ENCODE results near the gene UBAC1. TPM values are rescaled to one million over a fixed set of nuclear protein-coding genes. Genes with fewer than 3 reads are reported as not detected.

The UBAC1 gene
- total RNA-seq, 1 donor from 2014 or later = 25.5 TPM

DNA sequence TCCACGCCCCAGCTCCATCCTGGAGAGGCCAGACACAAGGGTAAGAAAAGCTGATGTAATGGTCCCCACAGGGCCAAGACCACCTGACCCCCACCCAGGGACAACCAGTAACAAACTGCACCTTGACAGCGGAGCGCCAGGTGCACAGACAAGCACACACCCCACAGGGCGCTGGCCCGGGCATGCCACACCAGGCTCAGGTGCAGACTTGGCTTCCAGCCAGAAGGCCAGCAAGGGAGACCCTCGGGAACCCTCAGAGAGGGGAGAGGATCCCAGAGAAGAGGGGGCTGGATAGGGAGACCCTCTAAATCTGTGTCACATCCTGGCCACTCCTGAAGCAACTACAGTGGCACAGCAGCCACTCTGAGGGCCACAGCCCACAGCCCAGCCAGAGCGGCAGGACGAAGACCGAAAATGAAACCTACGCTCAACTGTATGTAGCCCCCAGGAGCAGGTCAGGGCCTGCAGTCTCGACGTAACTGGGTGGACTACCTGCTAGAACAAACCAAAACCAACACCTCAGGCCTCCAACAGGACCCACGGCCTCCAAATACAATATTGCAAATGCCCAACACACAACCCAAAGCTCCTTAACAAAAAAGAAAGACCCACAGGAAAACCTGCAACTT, 72.3 kb downstream of the UBAC1 start:
- POLR2A ChIA-PET = no interaction called here
- intact Hi-C loops (cut with micrococcal nuclease) = no loop called here
- DNase-seq = no peak
- Mint-ChIP-seq H3K4me3 (no peak overlapping the region), H3K27ac (no peak overlapping the region), H3K36me3 (ENCODE audit: low read depth) (no peaks in the 10 kb centered on the region), H3K4me1 (peaks cover 53% of the 10 kb centered on the region), H3K27me3 (no peaks in the 10 kb centered on the region), H3K9me3 (no peaks in the 10 kb centered on the region)
- CTCF ChIA-PET = interaction anchor here (0.9 to 1.2 kb wide), 2 partner anchors 78 to 233 kb away, joined by 3 to 4 read pairs; no protein-coding TSS in a partner anchor
- ATAC-seq (ENCODE audit: low read depth) = no peak
- TF ChIP-seq CTCF (IDR thresholded peaks at IDR 0.05) = no peak

GRCh38 chr9:135888126-135888765, 72.9 kb downstream of the UBAC1 start:
- DNase-seq = no peak
- intact Hi-C loops (cut with micrococcal nuclease) = no loop called here

DNA sequence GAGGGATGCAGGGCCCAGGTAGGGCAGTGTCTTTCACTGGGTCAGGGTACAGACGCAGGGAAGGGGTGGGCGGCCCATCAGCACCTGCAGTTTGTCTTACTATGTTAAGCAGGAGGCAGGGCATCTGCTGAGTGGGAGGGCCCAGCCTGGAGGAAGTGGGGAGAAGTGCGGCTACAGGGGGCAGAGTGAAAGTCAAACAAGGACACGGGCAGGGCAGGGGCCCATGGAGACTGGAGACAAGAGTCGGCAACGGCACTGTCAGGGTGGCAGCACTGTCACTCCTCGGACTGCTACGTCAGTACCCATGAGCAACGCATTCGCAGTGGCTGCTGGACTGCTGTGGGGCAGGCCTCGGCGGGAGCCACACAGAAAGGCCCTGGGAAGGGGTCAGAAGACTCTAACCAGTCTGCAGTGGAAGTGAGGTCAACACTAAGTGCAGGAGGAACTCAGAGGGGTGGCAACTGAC, 73.6 kb downstream of the UBAC1 start:
- Mint-ChIP-seq H3K27me3 (no peaks in the 10 kb centered on the region), H3K27ac (peak overlapping the region; percentile 64), H3K4me1 (peaks cover 50% of the 10 kb centered on the region), H3K36me3 (ENCODE audit: low read depth) (peaks cover 3% of the 10 kb centered on the region), H3K4me3 (peak overlapping the region; percentile 77), H3K9me3 (no peaks in the 10 kb centered on the region)
- intact Hi-C loops (cut with micrococcal nuclease) = loop anchor here (1.0 kb wide), 1 partner anchor 20 kb away; the partner anchor contains the start of gene CAMSAP1
- DNase-seq = peak; percentile 41
- no peak for TF ChIP-seq CTCF (IDR thresholded peaks at IDR 0.05)
- ChIA-PET CTCF (no interaction called here), POLR2A (no interaction called here)
- ATAC-seq (ENCODE audit: low read depth) = peak; percentile 98

More at GRCh38 chr9:135888126-135888765, 72.9 kb downstream of the UBAC1 start:
- Mint-ChIP-seq H3K4me3 (no peak overlapping the region), H3K4me1 (peaks cover 52% of the 10 kb centered on the region), H3K9me3 (no peaks in the 10 kb centered on the region), H3K36me3 (ENCODE audit: low read depth) (no peaks in the 10 kb centered on the region), H3K27ac (peak overlapping the region; percentile 64), H3K27me3 (no peaks in the 10 kb centered on the region)
- TF ChIP-seq CTCF (IDR thresholded peaks at IDR 0.05) = no peak
- CTCF ChIA-PET = interaction anchor here (1.2 kb wide), 1 partner anchor 234 kb away, joined by 4 read pairs; no protein-coding TSS in a partner anchor
- POLR2A ChIA-PET = no interaction called here
- no peak for ATAC-seq (ENCODE audit: low read depth)

DNA sequence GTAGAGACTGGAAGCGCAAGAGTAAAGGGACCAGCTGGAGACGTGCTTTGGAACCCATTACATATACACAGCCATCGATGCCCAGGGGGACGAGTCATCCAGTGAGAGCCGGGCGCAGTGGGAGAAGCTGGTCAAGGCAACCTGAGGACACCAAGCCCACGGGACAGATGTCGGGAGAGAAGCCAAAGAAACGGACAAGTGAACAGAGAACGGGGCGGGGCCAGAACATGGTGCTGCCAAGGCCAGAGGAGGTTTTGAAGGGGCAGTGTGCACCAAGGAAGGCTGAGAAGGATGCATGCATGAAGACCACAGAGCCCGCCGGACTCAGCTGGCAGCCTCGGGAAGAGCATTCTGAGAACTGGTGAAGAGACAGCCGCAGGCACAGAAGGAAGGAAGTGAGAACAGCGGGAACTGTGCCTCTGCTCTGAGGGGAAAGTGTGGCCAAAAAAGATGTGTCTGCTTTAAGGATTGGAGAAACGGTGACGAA, 74.1 kb downstream of the UBAC1 start:
- intact Hi-C loops (cut with micrococcal nuclease) = loop anchor here (1.0 kb wide), 1 partner anchor 20 kb away; the partner anchor contains the start of gene CAMSAP1
- CTCF ChIA-PET = no interaction called here
- Mint-ChIP-seq H3K27me3 (no peaks in the 10 kb centered on the region), H3K4me1 (peaks cover 50% of the 10 kb centered on the region), H3K4me3 (peak overlapping the region; percentile 77), H3K9me3 (no peaks in the 10 kb centered on the region), H3K36me3 (ENCODE audit: low read depth) (peaks cover 8% of the 10 kb centered on the region), H3K27ac (peak overlapping the region; percentile 64)
- no peak for TF ChIP-seq CTCF (IDR thresholded peaks at IDR 0.05)
- DNase-seq = no peak
- ATAC-seq (ENCODE audit: low read depth) = peak; percentile 11
- POLR2A ChIA-PET = no interaction called here
